NCI-H2081 treated with DMSO at 0.1 percent for 48 hours (cell line): ENCODE data around the gene GALM.
"Not testable (repeated sequence)": the region's sequence is repeated elsewhere in the genome, so short reads cannot be mapped to it uniquely, and the experiment has no call there.

Experiments
- DNase-seq: peaks from one replicate; lab custom pipeline; 2025; lab: John Stamatoyannopoulos, UW

Gene GALM

DNA sequence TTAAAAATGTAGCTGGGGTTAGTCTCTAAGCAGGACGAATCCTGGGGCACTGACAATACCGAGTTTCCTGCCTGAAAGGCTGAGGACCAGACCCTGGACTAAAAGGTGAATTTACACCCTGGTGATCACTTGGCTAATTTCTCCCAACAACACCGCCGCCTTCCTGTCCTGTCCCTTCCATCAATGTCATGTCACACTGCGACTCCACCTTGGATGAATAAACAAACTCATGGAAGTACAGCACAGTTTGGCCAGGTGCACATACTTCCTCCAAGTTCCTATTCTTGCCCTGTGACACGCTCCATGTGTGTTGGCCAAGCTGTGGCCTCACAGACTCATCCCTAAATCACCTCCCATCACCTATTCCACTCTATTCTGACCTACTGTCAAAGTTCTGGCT, 15.9 kb upstream of the GALM start:
- DNase-seq: no peak

DNA sequence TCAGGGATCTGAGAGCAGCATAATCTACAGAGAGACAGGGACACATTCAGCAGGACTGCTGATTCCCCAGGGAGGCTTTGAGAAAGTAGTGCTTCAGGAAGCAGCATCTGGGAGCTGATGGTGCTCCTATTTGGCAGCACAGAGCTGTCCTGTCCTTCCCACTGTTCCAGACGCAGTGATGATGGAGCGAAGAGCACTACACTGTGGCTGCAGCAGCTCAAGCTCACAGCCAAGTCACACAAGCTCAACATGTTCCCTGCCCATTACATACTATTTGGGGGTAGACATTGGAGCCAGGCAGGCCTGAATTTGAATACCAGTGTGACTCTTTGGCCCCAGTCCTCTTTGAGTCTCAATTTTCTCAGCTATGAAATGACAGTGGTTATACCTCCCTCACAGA, 15.2 kb upstream of the GALM start:
- DNase-seq: no peak

DNA sequence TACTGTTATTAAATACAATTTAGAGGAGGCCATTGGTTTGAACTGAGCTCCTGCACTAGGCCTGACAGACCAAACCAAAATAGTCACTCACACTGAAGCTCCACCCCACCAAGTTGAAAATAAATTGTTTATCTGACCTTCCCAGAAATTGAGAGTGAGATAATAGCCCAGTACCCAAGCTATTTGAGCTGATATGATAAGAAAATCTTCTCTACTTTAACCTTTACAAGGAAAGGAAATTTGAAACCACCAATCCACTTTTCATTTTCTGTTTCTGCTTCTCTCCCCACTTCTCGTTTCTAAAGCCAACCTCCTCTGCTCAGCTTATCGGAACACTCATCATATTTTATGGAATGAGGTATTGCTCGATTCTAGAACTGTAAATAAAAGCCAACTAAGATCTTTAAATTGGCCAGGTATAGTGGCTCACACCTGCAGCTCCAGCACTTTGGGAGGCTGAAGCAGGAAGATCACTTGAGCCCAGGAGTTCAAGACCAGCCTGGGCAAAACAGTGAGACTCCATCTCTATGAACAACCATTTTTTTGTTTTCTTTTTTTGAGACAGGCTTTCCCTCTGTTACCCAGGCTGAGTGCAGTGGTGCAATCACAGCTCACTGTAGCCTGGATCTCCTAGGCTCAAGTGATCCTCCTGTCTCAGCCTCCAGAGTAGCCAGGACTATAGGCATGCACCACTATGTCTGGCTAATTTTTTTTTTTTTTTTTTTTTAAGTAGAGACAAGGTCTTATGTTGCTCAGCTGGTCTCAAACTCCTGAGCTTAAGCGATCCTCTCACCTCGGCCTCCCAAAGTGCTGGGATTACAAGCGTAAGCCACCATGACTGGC, 13.3 kb upstream of the GALM start:
- DNase-seq: no peak

DNA sequence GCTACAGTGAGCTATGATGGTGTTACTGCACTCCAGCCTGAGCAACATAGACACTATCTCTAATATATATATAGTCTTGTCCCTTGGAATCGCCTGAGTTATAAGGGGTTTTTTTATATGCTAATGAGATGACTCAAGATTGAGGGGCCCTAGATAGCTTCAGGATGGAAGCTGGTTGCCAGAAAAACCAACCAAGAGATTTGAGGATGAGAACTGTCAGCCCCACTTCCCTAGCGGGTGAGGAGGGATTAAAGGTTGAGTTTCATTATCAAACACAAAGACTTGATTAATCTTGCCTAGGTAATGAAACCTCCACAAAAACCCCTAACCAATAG, 12.6 kb upstream of the GALM start:
- DNase-seq: no peak

DNA sequence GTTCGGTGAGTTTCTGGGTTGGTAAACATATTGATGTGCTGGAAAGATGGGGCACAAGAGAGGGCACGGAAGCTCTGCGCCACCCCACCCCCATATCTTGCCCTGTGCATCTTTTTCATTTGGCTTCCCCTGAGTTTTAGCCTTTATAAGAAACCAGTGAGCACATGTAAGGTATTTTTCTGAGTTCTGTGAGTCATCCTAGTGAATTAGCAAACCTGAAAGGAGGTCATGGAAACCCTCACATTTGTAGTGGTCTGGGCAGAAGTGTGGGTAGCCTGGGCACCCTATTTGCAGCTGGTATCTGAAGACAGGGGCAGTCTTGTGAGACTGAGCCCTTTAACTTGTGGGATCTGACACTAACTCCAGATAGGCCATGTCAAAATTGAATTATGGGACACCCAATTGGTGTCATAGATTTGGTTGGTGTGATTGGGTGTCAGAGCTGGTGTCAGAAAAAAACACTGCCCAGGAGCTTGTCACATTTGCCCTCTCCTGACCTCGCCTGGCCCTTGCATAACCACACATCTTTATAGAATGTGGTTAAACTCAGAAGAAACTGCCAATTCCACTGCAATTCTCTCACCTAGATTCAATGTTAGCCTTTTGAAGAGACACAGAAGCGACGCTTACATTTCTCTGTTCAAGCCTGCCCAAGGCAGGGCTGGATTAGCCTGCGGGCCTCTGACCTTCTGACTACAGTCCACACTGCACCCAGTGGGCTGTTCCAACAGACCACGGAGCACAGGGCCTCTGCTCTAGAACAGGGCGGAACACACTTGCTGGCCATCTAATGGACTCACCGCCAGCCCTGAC, 12.0 kb upstream of the GALM start:
- no peak for DNase-seq

DNA sequence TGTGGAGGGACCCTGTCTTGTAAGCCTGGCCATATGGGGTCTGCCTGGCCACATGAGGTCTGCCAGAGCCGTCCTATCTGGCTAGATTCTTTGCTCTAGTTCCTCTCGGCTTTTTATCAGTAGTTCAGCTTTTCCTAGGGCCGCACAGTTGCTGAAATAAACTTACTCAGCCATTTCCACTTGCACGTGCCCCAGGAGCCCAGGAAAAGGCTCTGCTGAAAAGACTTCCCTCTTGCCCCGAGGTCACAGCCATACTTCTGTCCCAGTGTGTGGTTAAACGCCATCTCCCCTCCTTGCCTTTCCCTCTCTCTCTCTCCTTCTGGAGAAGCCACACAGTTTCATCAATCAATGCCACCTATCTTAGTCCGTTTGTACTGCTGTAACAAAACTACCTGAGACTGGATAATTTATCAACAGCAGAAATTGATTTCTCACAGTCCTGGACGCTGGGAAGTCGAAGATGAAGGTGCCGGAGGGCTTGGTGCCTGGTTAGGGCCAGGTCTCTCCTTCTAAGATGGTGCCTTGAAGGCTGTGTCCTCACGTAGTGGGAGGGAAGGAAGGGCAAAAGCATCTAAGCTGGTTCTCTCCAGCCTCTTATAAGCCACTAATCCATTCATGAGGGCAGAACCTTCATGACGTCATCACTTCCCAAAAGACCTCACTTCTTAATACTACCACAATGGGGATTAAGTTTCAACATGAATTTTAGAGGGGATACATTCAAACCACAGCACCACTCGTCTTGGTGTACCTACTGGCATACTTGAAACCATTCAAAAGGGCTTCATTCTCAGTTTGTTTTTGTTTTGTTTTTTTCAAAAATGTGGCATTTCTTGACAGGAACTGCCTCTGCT, 11.2 kb upstream of the GALM start:
- no peak for DNase-seq

DNA sequence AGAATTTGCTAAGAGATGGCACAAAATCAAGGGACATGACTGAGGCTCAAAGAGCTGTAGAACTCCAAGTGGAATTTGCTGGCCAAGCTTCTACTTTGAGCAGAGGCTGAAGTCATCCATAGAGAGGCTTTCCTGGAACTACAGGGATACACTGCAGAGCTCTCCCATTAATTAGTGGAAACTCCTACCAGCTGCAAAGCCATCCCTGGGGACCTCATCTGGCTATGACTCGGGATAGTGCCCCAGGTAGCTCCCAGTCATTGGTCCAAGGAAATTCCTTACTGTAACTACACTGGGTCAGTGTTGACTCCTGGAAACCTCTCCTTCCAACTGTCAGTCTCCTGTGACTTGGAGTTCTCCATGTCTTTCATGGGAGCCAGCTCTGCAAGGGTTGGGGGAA, 10.5 kb upstream of the GALM start:
- no peak for DNase-seq

DNA sequence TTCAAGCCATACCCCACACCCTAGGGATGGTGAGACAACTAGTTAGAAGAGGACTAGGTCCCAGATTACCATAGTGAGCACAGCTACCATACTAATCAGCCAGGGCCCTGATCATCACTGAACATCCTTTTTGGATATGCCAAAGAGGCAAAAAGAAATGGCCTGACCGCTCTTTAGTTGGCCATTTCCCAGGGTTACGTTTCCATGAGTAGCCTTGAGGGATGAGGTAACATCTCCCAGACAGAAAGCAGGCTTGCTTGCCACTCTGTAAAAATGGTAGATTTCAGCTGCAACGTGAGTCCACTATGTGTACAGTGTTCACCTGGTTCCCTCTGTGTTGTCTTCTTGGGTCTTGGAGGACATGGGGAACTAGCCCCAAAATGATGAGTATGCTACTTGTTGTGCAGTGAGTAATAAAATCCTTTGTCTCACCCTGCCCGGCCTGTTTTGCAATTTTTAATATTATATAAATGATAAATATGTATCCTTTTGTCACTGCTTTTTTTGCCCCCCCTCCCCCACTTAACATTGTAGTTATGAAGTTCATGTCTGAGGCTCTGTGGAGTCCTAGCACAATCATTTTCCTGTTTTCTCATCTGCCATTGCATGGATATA, 8.9 kb upstream of the GALM start:
- no peak for DNase-seq

DNA sequence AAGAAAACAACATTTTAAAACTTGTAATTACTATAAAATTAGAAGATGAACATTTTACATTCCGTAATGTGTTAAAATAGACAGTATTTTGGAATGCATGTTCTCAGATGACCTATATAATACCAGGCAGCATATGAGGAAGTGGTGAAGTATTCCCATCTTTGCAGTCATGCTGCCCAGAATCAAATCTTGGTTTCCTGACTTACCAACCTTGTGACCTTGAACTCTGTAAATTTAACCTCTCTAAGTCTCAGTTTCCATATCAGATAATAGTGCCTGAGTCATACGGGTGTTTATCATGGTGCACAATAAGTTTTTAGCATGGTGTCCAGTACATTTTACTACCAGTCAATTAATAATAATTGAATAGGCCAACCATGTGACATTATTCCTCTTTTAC, 7.3 kb upstream of the GALM start:
- DNase-seq: no peak

DNA sequence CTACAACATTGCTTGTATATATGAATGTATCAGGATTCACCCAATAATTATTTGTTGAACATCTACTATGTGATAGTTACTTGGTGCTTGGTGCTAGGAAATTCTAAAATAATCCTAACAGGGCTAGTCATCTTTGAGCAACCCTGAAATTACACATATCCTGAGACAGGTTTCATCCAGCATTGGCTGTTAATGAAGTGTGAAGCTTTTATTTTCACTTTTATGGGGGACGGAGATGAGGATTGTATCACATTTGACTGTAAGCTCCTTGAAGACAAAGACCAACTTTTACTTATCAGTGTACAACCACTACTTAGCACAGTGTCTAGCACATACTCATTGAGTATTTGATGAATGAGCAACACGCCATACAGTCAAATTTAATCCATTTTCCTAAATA, 6.8 kb upstream of the GALM start:
- no peak for DNase-seq

DNA sequence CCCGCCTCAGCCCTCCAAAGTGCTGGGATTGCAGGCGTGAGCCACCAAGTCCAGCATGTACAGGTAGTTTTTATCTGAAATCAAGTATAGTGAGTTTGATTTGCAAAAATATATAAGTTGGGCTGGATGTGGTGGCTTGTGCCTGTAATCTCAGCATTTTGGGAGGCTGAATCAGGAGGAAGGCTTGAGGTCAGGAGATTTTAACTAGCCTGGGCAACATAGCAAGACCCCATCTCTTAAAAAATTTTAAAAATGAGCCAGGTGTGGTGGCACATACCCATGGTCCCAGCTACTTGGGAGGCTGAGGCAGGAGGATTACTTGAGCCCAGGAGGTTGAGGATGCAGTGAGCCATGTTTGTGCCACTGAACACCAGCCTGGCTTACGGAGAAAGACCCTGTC, 5.6 kb upstream of the GALM start:
- DNase-seq: no peak

DNA sequence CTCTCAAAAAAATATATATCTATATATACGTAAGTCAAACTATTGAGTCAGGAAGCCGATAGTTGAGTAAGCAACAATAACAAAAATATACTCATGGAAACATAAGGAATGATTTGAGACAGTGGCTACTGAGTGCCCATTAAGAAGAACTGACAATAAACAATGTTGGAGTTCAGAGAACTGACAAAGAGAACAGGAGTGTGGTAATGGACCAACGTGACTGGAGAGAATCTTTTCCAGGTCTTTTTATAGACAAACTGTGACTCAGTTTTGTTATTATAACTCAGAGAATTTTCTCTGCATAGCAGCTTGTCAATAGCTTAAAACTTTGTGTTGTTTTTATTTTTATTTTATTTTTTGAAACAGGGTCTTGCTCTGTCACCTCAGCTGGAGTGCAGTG, 4.6 kb upstream of the GALM start:
- no peak for DNase-seq

DNA sequence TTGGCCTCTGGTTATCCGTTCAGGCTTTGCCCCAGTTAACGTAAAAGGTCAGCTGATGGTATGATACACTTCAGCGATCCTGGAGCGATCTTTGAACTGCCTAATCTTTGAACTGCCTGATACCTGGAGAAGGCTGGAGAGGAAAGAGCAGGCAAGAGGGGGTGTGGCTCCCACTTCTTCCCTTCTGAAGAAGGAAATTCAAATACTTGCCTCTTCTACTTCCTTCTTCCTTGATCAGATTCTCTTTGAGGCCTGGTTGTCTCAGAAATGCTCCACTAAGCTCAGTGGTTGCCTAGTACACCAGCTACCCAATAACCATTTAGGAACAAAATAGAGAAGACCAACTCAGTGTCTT, 619 bp downstream of the GALM start:
- no peak for DNase-seq

DNA sequence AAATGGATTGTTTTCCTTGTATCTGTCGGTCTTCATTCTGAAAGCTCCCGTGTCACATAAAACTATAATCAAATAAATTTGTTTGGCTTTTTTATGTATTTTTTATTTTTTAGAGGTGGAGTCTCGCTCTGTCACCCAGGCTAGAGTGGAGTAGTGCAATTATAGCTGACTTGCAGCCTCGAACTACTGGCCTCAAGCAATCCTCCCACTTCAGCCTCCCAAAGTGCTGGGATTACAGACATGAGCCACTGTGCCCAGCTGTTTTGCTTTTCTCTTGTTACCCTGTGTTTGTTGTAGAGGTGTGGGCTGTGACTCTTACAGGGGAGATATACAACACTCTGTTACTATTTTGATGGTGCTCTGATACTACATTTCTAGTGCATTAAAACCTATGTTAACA, 2.2 kb downstream of the GALM start:
- no peak for DNase-seq

DNA sequence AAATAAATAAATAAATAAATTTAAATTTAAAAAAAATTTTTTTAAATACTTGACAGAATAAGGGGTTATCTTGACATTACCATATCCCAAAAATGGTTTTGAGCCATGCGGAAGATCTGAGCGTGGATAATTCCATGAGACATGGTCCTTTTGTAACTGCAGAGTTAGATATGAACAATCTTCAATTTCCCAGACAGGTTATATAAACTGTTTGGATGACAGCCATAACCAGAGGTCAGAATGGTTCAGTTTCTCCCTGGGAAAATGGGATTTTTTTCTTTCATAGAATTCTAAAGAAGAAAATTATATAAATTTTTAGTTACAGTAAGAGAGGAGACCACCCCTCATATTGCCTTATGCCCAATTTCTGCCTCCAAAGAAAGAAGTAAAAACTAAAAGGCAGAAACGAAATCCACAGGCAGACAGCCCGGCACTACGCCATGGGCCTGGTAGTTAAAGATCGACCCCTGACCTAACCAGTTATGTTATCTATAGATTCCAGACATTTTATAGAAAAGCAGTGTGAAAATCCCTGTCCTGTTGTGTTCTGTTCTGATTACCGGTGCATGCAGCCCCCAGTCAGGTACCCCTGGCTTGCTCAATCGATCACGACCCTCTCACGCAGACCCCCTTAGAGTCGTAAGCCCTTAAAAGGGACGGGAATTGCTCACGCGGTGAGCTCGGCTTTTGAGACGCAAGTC, 3.0 kb downstream of the GALM start:
- DNase-seq: no peak

DNA sequence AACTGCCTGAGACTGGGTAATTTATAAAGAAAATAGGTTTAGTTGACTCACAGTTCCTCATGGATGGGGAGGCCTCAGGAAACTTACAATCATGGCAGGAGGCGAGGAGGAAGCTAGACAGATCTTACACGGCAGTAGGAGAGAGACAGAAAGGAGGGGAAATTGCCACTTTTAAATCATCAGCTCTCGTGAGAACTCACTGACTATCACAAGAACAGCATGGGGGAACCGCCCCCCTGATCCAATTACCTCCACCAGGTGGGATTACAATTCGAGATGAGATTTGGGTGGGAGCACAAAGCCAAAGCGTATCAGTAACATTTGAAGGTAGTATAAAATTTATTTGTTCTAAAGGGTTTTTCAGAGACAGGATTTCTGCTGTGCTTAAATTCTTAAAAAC, 5.4 kb downstream of the GALM start:
- no peak for DNase-seq

DNA sequence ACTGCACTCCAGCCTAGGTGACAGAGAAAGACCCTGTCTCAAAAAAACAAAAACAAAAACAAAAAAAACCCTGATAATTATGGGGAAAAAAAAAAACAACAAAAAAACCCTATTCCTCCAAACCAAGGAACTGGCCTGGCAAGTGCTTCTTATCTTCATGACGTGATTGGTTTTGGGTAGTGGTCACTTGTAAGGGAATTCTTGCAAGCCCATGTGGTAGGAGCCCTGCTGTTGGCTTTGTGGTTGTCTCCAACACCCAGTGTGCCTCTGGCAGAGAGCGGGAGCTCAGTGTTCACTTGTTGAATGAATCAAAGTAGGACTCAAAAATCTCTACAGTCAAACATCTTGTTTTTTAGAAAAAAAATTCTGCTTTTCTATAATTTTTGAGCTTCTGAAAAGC, 6.0 kb downstream of the GALM start:
- DNase-seq: no peak

DNA sequence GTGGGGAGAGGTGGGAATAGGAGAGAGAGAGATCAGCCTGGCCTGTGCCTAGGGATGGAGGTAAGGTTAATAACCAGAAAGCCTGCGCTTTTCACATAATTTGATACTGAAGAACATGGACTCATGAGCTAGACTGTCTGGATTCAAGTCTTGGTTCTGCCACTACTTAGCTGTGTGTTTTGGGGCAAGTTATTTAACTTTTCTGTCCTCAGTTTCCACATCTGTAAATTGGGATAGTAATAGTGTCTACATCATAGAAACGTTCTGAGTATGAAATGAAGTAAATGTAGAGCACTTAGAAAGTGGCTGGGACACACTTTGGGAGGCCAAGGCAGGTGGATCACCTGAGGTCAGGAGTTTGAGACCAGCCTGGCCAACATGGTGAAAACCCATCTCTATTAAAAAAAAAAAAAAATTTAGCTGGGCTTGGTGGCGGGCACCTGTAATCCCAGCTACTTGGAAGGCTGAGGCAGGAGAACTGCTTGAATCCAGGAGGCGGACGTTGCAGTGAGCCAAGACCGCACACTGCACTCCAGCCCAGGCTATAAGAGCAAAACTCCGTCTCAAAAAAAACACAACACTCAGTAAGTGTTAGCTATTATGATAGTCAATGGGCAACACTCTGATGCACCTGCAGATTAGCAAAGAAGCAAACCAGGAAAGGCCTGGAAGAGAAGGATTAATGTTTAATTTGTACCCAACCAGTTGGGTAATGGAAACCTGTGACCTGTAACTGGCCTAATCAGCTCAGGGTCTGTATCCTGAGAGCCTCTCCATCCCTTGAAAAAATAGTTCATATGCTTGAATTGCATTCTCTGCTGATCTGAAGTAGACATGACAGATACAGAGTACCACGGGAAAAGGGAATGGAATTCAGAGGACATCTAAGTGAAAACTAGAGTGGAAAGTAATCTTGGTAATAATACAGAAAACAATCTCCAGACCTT, 6.8 kb downstream of the GALM start:
- no peak for DNase-seq

DNA sequence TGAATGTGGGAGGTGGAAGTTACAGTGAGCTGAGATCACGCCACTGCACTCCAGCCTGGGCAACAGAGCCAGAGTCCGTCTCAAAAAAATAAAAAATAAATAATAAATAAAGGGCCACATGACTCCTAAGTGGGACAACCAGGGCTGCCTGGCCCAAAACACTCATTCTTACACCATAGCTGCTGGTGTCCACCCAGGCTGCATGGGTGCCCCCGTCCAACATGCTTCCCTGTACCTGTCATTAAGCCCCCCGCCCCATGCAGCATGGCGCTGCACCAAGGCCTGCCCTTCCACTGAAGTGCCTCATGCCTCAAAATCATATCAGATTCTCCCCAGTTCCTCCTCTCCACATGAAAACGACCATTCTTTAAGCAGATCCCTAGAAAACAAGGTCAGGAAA, 10.8 kb downstream of the GALM start:
- DNase-seq: no peak

DNA sequence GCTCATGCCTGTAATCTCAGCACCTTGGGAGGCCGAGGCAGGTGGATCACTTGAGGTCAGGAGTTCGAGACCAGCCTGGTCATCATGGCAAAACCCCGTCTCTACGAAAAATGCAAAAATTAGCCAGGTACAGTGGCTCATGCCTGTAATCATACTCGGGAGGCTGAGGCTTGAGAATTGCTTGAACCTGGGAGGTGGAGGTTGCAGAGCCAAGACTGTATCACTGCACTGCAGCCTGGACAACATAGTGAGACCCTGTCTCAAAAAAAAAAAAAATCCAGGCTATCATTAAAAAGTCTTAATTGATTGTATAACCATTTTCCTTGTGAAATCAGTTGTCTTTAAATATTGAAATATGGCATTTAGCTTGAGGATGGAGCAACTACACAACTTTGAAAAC, 15.0 kb downstream of the GALM start:
- not testable (repeated sequence) for DNase-seq
